DOHH2 (cell line): ENCODE results near the gene ARL4D.

ENCODE experiments used
- H3F3A ChIP-seq: fragments of 200-600 bp; sonication (generic), shearing (Covaris generic); 2 replicates; pipeline ENCODE4 v1.6.0; 2016; ENCODE audit warnings: antibody characterized with exemption, mild to moderate bottlenecking; ENCODE audit not compliant: control insufficient read depth, insufficient read depth
- H3K27ac ChIP-seq: fragments of 200-600 bp; sonication (generic); 2 replicates; pipeline ENCODE4 v1.5.1; 2014; ENCODE audit warnings: low read depth, mild to moderate bottlenecking, low read length, moderate library complexity
- H3K27me3 ChIP-seq: fragments of 200-600 bp; sonication (generic); 2 replicates; pipeline ENCODE4 v1.6.1; 2014; ENCODE audit warnings: mild to moderate bottlenecking, low read length, mixed read lengths; ENCODE audit not compliant: control insufficient read depth
- H3K36me3 ChIP-seq: fragments of 200-600 bp; sonication (generic); 2 replicates; pipeline ENCODE4 v1.6.1; 2014; ENCODE audit warnings: mild to moderate bottlenecking, low read length, moderate library complexity, mixed read lengths; ENCODE audit not compliant: control insufficient read depth
- H3K4me1 ChIP-seq: fragments of 200-600 bp; sonication (generic); 2 replicates; pipeline ENCODE4 v1.6.1; 2014; ENCODE audit warnings: mild to moderate bottlenecking, low read length, mixed read lengths; ENCODE audit not compliant: control insufficient read depth
- H3K4me2 ChIP-seq: fragments of 200-600 bp; sonication (generic); 2 replicates; pipeline ENCODE4 v1.6.0; 2014; ENCODE audit warnings: mild to moderate bottlenecking, low read length, moderate library complexity
- H3K4me3 ChIP-seq: fragments of 200-600 bp; sonication (generic); 2 replicates; pipeline ENCODE4 v1.5.1; 2014; ENCODE audit warnings: mild to moderate bottlenecking, low read length, mixed read lengths
- H3K79me2 ChIP-seq: fragments of 200-600 bp; sonication (generic); 2 replicates; pipeline ENCODE4 v1.6.1; 2014; ENCODE audit warnings: mild to moderate bottlenecking, low read length, mixed read lengths; ENCODE audit not compliant: control insufficient read depth
- H3K9me2 ChIP-seq: fragments of 200-600 bp; sonication (generic); replicated peaks from 2 replicates; pipeline ENCODE4 v1.6.1; 2014; ENCODE audit warnings: mild to moderate bottlenecking, low read length, mixed read lengths; ENCODE audit not compliant: control insufficient read depth
- H3K9me3 ChIP-seq: fragments of 200-600 bp; sonication (generic); 2 replicates; pipeline ENCODE4 v1.6.1; 2014; ENCODE audit warnings: antibody characterized with exemption, low read length, mixed read lengths; ENCODE audit not compliant: control insufficient read depth, insufficient read depth
- H4K20me1 ChIP-seq: fragments of 200-600 bp; sonication (generic); 2 replicates; pipeline ENCODE4 v1.6.0; 2014; ENCODE audit warnings: low read depth, mild to moderate bottlenecking, antibody characterized with exemption, low read length, moderate library complexity; ENCODE audit not compliant: control insufficient read depth, insufficient read depth
- CTCF ChIP-seq: fragments of 200-600 bp; sonication (generic); IDR thresholded peaks from one replicate; pipeline ENCODE4 v1.5.1; 2014; ENCODE audit warnings: antibody characterized with exemption, mild to moderate bottlenecking, low read depth, low read length; ENCODE audit not compliant: poor library complexity, severe bottlenecking
- EZH2phosphoT487 ChIP-seq: fragments of 200-600 bp; sonication (generic); IDR thresholded peaks from 2 replicates; pipeline ENCODE4 v1.6.1; 2017; ENCODE audit warnings: borderline replicate concordance, mild to moderate bottlenecking, antibody characterized with exemption, low read length, moderate library complexity, mixed read lengths

Gene ARL4D

GRCh38 chr17:43396491-43397060, 2.2 kb upstream of the ARL4D start:
- H3K9me2 ChIP-seq = no peaks in the 10 kb centered on the region
- peaks cover 16% of the 10 kb centered on the region for H3K4me1 ChIP-seq
- no peak overlapping the region for H3K27ac ChIP-seq
- H3F3A ChIP-seq = peaks cover 5% of the 10 kb centered on the region; the same call in 1 of the 2 replicates
- no peak overlapping the region for H3K4me3 ChIP-seq
- H3K36me3 ChIP-seq = no peaks in the 10 kb centered on the region
- no peak for TF ChIP-seq CTCF
- TF ChIP-seq EZH2phosphoT487 = no peak
- H3K79me2 ChIP-seq = no peaks in the 10 kb centered on the region
- no peaks in the 10 kb centered on the region for H4K20me1 ChIP-seq
- H3K27me3 ChIP-seq = peaks cover 17% of the 10 kb centered on the region
- H3K9me3 ChIP-seq = no peaks in the 10 kb centered on the region
- no peak overlapping the region for H3K4me2 ChIP-seq

- Histone ChIP-seq H3K4me3 (no peak overlapping the region), H3K9me2 (no peaks in the 10 kb centered on the region), H3F3A (peaks cover 5% of the 10 kb centered on the region; the same call in 1 of the 2 replicates), H3K4me2 (no peak overlapping the region), H3K79me2 (no peaks in the 10 kb centered on the region), H3K27ac (no peak overlapping the region), H3K9me3 (no peaks in the 10 kb centered on the region), H3K27me3 (peaks cover 17% of the 10 kb centered on the region), H3K36me3 (no peaks in the 10 kb centered on the region), H4K20me1 (no peaks in the 10 kb centered on the region), H3K4me1 (peaks cover 10% of the 10 kb centered on the region; the same call in 1 of the 2 replicates)
- no peak for TF ChIP-seq CTCF
- no peak for TF ChIP-seq EZH2phosphoT487
Measured at GRCh38 chr17:43399839-43400328, 1.1 kb downstream of the ARL4D start.

GRCh38 chr17:43400943-43401717, 2.3 kb downstream of the ARL4D start:
- TF ChIP-seq EZH2phosphoT487 (no peak), CTCF (no peak)
- H3K79me2 ChIP-seq = no peaks in the 10 kb centered on the region
- no peaks in the 10 kb centered on the region for H3K9me3 ChIP-seq
- no peaks in the 10 kb centered on the region for H3K9me2 ChIP-seq
- no peaks in the 10 kb centered on the region for H4K20me1 ChIP-seq
- H3K27me3 ChIP-seq = peaks cover 17% of the 10 kb centered on the region
- H3K27ac ChIP-seq = no peak overlapping the region
- H3K4me1 ChIP-seq = peaks cover 8% of the 10 kb centered on the region; the same call in 1 of the 2 replicates
- no peak overlapping the region for H3K4me2 ChIP-seq
- H3K36me3 ChIP-seq = no peaks in the 10 kb centered on the region
- no peak overlapping the region for H3K4me3 ChIP-seq
- H3F3A ChIP-seq = peaks cover 3% of the 10 kb centered on the region; the same call in 1 of the 2 replicates
